Cardiac muscle cell (in vitro differentiated cells and primary cell): ENCODE data around the gene DMRTB1. TPM values are rescaled to one million over a fixed set of nuclear protein-coding genes. Genes with fewer than 3 reads are reported as not detected.

Experiments
- DNase-seq, 2 donors: peaks; one replicate each; pipeline versions ENCODE4 v3.0.0 to v3.0.0-alpha.2; 2010 to 2017; ENCODE audit warnings: low read depth in 1 of 2, low spot score in 1 of 2
- H3K27ac ChIP-seq: fragments of 200-600 bp; sonication (generic); 2 replicates; pipeline ENCODE4 v1.5.1; 2016
- H3K27me3 ChIP-seq: fragments of 200-600 bp; sonication (generic); 2 replicates; pipeline ENCODE4 v1.6.0; 2016; ENCODE audit warnings: control low read depth
- H3K36me3 ChIP-seq: fragments of 200-600 bp; sonication (generic); 2 replicates; pipeline ENCODE4 v1.5.1; 2016; ENCODE audit warnings: control low read depth
- H3K4me1 ChIP-seq: fragments of 200-600 bp; sonication (generic); 2 replicates; pipeline ENCODE4 v1.8.1; 2017; ENCODE audit warnings: low read depth, mild to moderate bottlenecking, mixed run types
- H3K4me3 ChIP-seq: fragments of 200-600 bp; sonication (generic); 2 replicates; pipeline ENCODE4 v1.5.1; 2016; ENCODE audit warnings: mild to moderate bottlenecking
- H3K9me3 ChIP-seq: fragments of 200-600 bp; sonication (generic); 2 replicates; pipeline ENCODE4 v1.5.1; 2017; ENCODE audit warnings: low read depth, mild to moderate bottlenecking, control low read depth
- polyA plus RNA-seq: library from polyadenylated mRNA; unstranded; fragments of >200 nt; fragmentation: Nextera tagmentation; extraction: Ambion mirVana; gene quantifications from 2 replicates; pipeline ENCODE4 v1.2.1, GENCODE V29; 2016
- total RNA-seq: library from RNA; depleted of rRNA; stranded (reverse); fragments of >200 nt; gene quantifications from 2 replicates; pipeline ENCODE4 v1.2.3, GENCODE V29; 2016
- TF ChIP-seq, protein P1 (sequence below): IDR thresholded peaks from 2 replicates; pipeline ENCODE4 v1.5.1; 2012; ENCODE audit warnings: low read depth, mild to moderate bottlenecking, low read length

DMRTB1 gene
- total and polyA plus RNA-seq, 2 experiments from 2014 or later: not detected

DNA sequence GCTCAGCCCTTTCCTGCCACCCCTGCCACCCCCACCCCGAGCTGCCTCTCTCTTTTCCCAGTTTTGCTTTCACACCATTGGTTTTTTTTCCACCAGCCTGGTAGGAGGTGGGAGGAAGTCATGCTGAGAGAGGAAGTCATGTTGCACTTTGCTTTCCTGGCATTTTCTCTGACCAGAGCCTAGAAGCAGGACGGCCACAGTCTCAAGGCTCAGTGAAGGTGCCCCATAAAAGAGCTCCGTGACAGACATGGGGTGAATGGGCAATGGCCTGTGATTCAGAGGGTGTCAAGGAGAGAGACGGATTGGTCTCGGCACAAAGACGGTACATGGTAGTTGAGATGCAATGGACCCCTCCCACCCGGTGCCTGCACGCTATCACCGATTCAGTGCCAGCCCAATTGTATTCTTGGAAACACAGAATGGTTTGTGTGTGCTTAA, 42.1 kb upstream of the DMRTB1 start:
- no peak overlapping the region for H3K27ac ChIP-seq
- no peak overlapping the region for H3K4me3 ChIP-seq
- H3K4me1 ChIP-seq: peaks cover 3% of the 10 kb centered on the region
- no peaks in the 10 kb centered on the region for H3K36me3 ChIP-seq
- H3K27me3 ChIP-seq: no peaks in the 10 kb centered on the region
- H3K9me3 ChIP-seq: no peaks in the 10 kb centered on the region
- no peak for DNase-seq
- TF ChIP-seq, protein P1, sequence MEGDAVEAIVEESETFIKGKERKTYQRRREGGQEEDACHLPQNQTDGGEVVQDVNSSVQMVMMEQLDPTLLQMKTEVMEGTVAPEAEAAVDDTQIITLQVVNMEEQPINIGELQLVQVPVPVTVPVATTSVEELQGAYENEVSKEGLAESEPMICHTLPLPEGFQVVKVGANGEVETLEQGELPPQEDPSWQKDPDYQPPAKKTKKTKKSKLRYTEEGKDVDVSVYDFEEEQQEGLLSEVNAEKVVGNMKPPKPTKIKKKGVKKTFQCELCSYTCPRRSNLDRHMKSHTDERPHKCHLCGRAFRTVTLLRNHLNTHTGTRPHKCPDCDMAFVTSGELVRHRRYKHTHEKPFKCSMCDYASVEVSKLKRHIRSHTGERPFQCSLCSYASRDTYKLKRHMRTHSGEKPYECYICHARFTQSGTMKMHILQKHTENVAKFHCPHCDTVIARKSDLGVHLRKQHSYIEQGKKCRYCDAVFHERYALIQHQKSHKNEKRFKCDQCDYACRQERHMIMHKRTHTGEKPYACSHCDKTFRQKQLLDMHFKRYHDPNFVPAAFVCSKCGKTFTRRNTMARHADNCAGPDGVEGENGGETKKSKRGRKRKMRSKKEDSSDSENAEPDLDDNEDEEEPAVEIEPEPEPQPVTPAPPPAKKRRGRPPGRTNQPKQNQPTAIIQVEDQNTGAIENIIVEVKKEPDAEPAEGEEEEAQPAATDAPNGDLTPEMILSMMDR: no peak

DNA sequence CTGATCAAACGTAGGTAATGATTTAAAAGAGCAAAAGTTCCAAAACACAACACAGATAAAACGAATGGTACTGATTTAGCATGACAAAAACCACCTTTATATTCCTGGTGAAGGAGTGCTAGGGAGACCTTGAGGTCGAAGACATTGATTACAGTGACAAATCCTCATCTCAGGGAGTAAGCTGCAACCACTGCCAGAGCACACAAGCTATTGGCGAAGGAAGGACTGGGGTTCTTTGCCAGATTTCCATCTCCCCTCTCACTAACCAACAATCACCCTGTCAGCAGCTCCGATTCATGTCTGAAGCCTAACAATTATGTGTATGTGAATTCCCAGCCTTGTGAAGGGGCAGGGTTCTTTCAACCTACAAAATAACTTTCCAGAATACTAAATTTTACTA, 40.2 kb upstream of the DMRTB1 start:
- Histone ChIP-seq H3K4me3 (no peak overlapping the region), H3K36me3 (no peaks in the 10 kb centered on the region), H3K27me3 (no peaks in the 10 kb centered on the region), H3K4me1 (peaks cover 3% of the 10 kb centered on the region), H3K27ac (no peak overlapping the region), H3K9me3 (no peaks in the 10 kb centered on the region)
- TF ChIP-seq, protein P1: no peak
- DNase-seq: no peak

DNA sequence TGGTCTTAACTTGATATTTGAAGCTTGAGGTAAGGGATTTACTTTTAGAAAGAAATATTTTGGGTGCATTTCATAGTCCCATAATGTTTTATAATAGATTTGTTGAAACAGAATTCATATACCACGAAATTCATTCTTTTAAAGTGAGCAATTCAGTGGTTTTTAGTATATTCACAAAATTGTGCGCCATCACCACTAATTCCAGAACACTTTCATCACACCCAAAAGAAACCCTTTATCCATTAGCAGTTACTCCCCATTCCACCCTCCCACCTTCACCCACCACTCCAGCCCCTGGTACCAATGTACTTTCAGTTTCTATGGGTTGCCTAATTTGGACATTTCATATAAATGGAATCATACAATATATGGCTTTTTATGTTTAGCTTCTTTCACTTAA, 38.9 kb upstream of the DMRTB1 start:
- DNase-seq: no peak
- no peaks in the 10 kb centered on the region for H3K36me3 ChIP-seq

DNA sequence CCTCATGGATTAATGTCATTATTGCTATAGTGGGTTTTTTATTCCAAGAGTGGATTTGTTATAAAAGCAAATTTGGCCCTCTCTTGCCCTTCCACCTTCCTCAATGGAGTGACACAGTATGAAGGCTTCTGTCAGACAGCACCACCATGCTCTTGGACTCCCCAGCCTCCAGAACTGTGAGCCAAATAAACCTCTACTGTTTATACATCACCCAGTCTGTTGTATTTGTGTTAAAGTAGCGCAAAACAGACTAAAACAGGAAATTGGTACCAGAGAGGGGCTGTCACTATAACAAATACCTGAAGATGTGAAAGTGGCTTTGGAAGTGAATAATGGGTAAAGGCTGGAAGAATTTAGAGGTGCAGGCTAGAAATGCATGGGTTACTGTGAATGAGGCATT, 38.0 kb upstream of the DMRTB1 start:
- H3K9me3 ChIP-seq: no peaks in the 10 kb centered on the region
- no peak overlapping the region for H3K4me3 ChIP-seq
- no peaks in the 10 kb centered on the region for H3K27me3 ChIP-seq
- no peaks in the 10 kb centered on the region for H3K36me3 ChIP-seq
- TF ChIP-seq, protein P1: no peak
- H3K27ac ChIP-seq: no peak overlapping the region
- no peak for DNase-seq
- peaks cover 3% of the 10 kb centered on the region for H3K4me1 ChIP-seq

More for the DNA sequence above, 38.9 kb upstream of the DMRTB1 start:
- Histone ChIP-seq H3K4me3 (no peak overlapping the region), H3K4me1 (peaks cover 3% of the 10 kb centered on the region), H3K27me3 (no peaks in the 10 kb centered on the region), H3K9me3 (no peaks in the 10 kb centered on the region), H3K27ac (no peak overlapping the region)
- TF ChIP-seq, protein P1: no peak

DNA sequence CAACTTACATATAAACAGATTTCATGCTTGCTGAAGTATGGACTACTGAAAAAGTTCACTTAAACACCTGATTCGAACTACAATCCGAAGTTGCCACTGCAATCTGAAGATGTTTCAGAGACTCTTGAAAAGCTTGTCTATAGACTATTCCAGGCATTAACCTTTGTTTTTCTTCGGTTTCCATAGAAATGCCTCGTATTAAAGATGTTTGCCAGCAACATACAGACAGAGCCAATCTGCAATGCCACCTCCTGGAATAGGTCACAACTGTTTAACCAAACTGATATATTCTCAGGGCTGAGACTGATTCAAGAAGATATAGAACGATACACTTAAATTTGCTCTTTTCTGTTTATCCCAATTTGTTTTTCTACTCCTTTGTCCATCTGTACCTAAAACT, 28.9 kb upstream of the DMRTB1 start:
- TF ChIP-seq, protein P1: no peak
- no peak for DNase-seq
- Histone ChIP-seq H3K4me1 (no peaks in the 10 kb centered on the region), H3K27ac (no peak overlapping the region), H3K36me3 (no peaks in the 10 kb centered on the region), H3K4me3 (no peak overlapping the region), H3K27me3 (no peaks in the 10 kb centered on the region), H3K9me3 (no peaks in the 10 kb centered on the region)

DNA sequence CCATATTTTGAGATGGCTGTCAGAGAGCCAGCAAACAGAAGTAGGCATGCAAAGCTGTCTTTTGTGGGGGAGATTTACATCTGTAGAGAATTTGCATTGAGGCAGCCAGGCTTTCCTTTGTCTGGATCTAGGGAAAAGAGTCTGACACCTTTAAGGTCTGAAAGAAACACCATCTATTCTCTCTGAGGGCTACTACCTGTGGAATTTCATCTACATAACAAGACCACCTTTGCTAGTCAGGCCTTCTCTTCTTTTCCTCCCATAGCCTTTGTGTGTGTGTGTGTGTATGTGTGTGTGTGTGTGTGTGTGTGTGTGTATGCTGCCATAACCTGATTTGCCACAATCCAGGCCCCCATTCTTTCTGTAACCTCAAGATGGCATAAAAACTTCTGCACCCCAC, 28.4 kb upstream of the DMRTB1 start:
- Histone ChIP-seq H3K27ac (no peak overlapping the region), H3K4me1 (no peaks in the 10 kb centered on the region), H3K36me3 (no peaks in the 10 kb centered on the region), H3K27me3 (no peaks in the 10 kb centered on the region), H3K4me3 (no peak overlapping the region), H3K9me3 (no peaks in the 10 kb centered on the region)
- no peak for DNase-seq
- TF ChIP-seq, protein P1: no peak
